BJ (cell line): ENCODE measurements around the gene PRR12. TPM values are rescaled to one million over a fixed set of nuclear protein-coding genes. Genes with fewer than 3 reads are reported as not detected.

ENCODE experiments used
- CTCF ChIA-PET: fragments of 350-600 bp; formaldehyde crosslinking; extraction: SDS; loops from one replicate; lab custom pipeline; 2021; ENCODE audit warnings: antibody characterized with exemption, inconsistent platforms; lab: Yijun Ruan, JAX
- POLR2A ChIA-PET: fragments of 300-600 bp; sonication (Branson Sonifier 250); formaldehyde crosslinking; extraction: SDS; loops from one replicate; lab custom pipeline; 2021; ENCODE audit warnings: antibody characterized with exemption; lab: Charles Lee
- DNase-seq: peaks from one replicate; pipeline ENCODE4 v3.0.0-alpha.2; 2011; ENCODE audit warnings: low read depth
- H3K27me3 ChIP-seq: 2 replicates; pipeline ENCODE4 v1.6.0; 2011; ENCODE audit warnings: low read length; ENCODE audit not compliant: control insufficient read depth, insufficient read depth
- H3K36me3 ChIP-seq: 2 replicates; pipeline ENCODE4 v1.5.1; 2011; ENCODE audit warnings: low read length; ENCODE audit not compliant: control insufficient read depth, insufficient read depth
- H3K4me3 ChIP-seq: 2 replicates; pipeline ENCODE4 v1.5.1; 2011; ENCODE audit warnings: low read depth, mild to moderate bottlenecking, control low read depth, low read length
- polyA plus RNA-seq: library from polyadenylated mRNA; depleted of rRNA; stranded (reverse); fragments of >200 nt; gene quantifications from 2 replicates; pipeline ENCODE4 v1.2.3, GENCODE V29; 2011
- TF ChIP-seq, protein P1 (sequence below): IDR thresholded peaks from 2 replicates; pipeline ENCODE4 v1.5.1; 2011; ENCODE audit warnings: low read depth, mild to moderate bottlenecking, control low read depth, inconsistent platforms, low read length, moderate library complexity; ENCODE audit not compliant: insufficient read depth

The PRR12 gene
- polyA plus RNA-seq, 1 experiment, result 0.42 TPM

- Histone ChIP-seq H3K27me3 (no peaks in the 10 kb centered on the region), H3K4me3 (no peak overlapping the region), H3K36me3 (peaks cover 41% of the 10 kb centered on the region)
- CTCF ChIA-PET, result interaction anchor here (1.3 to 7.6 kb wide), 4 partner anchors 10 to 55 kb away, joined by 5 to 55 read pairs (median 8); no protein-coding TSS in a partner anchor
- DNase-seq, result no peak
- TF ChIP-seq, protein P1, sequence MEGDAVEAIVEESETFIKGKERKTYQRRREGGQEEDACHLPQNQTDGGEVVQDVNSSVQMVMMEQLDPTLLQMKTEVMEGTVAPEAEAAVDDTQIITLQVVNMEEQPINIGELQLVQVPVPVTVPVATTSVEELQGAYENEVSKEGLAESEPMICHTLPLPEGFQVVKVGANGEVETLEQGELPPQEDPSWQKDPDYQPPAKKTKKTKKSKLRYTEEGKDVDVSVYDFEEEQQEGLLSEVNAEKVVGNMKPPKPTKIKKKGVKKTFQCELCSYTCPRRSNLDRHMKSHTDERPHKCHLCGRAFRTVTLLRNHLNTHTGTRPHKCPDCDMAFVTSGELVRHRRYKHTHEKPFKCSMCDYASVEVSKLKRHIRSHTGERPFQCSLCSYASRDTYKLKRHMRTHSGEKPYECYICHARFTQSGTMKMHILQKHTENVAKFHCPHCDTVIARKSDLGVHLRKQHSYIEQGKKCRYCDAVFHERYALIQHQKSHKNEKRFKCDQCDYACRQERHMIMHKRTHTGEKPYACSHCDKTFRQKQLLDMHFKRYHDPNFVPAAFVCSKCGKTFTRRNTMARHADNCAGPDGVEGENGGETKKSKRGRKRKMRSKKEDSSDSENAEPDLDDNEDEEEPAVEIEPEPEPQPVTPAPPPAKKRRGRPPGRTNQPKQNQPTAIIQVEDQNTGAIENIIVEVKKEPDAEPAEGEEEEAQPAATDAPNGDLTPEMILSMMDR, result no peak
- POLR2A ChIA-PET, result no interaction called here
Measured at GRCh38 chr19:49557641-49558325, 33.2 kb upstream of the PRR12 start.

- DNase-seq, result no peak
- POLR2A ChIA-PET, result no interaction called here
- Histone ChIP-seq H3K27me3 (no peaks in the 10 kb centered on the region), H3K36me3 (peaks cover 41% of the 10 kb centered on the region), H3K4me3 (no peak overlapping the region)
- TF ChIP-seq, protein P1, result no peak
- CTCF ChIA-PET, result interaction anchor here (0.9 to 7.6 kb wide), 5 partner anchors 9 to 56 kb away, joined by 4 to 55 read pairs (median 9); no protein-coding TSS in a partner anchor
Measured at GRCh38 chr19:49558591-49558990, 32.4 kb upstream of the PRR12 start.

GRCh38 chr19:49559443-49559842, 31.5 kb upstream of the PRR12 start:
- POLR2A ChIA-PET, result no interaction called here
- TF ChIP-seq, protein P1, result no peak
- Histone ChIP-seq H3K4me3 (no peak overlapping the region), H3K27me3 (no peaks in the 10 kb centered on the region), H3K36me3 (peaks cover 39% of the 10 kb centered on the region)
- DNase-seq, result no peak
- CTCF ChIA-PET, result interaction anchor here (1.3 to 7.6 kb wide), 4 partner anchors 8 to 56 kb away, joined by 6 to 55 read pairs (median 18); no protein-coding TSS in a partner anchor

DNA sequence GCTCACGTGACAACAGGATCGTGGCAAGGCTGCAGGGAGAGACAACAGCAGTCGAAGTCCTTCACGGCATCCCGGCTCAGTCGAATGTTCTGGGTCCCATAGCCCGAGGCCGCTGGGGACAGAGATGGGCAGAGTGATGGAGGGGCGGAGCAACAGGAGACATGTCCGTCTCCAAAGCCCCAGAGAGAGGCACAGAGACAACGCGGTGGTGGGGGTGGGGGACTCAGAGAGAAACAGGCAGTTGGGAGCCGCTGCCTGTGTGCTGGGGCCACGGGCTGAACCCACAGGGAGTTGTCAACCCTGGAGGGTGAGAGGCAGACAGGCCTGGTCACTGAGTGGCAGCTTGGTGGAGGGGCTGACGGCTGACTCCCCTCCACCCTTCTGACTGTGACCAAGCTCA, 31.1 kb upstream of the PRR12 start:
- TF ChIP-seq, protein P1, result no peak
- POLR2A ChIA-PET, result no interaction called here
- no peak for DNase-seq
- CTCF ChIA-PET, result interaction anchor here (1.7 to 7.6 kb wide), 3 partner anchors 10 to 57 kb away, joined by 10 to 55 read pairs (median 26); no protein-coding TSS in a partner anchor
- H3K4me3 ChIP-seq, result no peak overlapping the region
- peaks cover 36% of the 10 kb centered on the region for H3K36me3 ChIP-seq
- H3K27me3 ChIP-seq, result no peaks in the 10 kb centered on the region

- Histone ChIP-seq H3K27me3 (no peaks in the 10 kb centered on the region), H3K4me3 (no peak overlapping the region), H3K36me3 (peaks cover 34% of the 10 kb centered on the region)
- POLR2A ChIA-PET, result interaction anchor here (0.6 kb wide), 1 partner anchor 287 kb away, joined by 4 read pairs; no protein-coding TSS in a partner anchor
- CTCF ChIA-PET, result interaction anchor here (1.7 to 7.6 kb wide), 3 partner anchors 10 to 58 kb away, joined by 10 to 55 read pairs (median 26); no protein-coding TSS in a partner anchor
- TF ChIP-seq, protein P1, result no peak
- no peak for DNase-seq
Measured at GRCh38 chr19:49560358-49560900, 30.6 kb upstream of the PRR12 start.
